CD1c-positive myeloid dendritic cell (primary cell): Measurements from ENCODE around the gene ZNF74.
"Not testable (repeated sequence)": the region's sequence is repeated elsewhere in the genome, so short reads cannot be mapped to it uniquely, and the experiment has no call there.

Source experiments
- DNase-seq: peaks from one replicate; pipeline ENCODE4 v3.0.0-alpha.2; 2016; ENCODE audit errors: extremely low spot score

ZNF74 gene

GRCh38 chr22:20376281-20376680, 17.7 kb upstream of the ZNF74 start:
- not testable (repeated sequence) for DNase-seq

- not testable (repeated sequence) for DNase-seq
Measured at GRCh38 chr22:20376983-20377382, 17.0 kb upstream of the ZNF74 start.

- no peak for DNase-seq
Measured at GRCh38 chr22:20378110-20378509, 15.8 kb upstream of the ZNF74 start.

- DNase-seq = not testable (repeated sequence)
Measured at GRCh38 chr22:20378684-20379083, 15.3 kb upstream of the ZNF74 start.

- no peak for DNase-seq
Measured at GRCh38 chr22:20380486-20380885, 13.5 kb upstream of the ZNF74 start.

GRCh38 chr22:20383538-20383937, 10.4 kb upstream of the ZNF74 start:
- no peak for DNase-seq

GRCh38 chr22:20384171-20384570, 9.8 kb upstream of the ZNF74 start:
- DNase-seq = no peak

- DNase-seq = no peak
Measured at GRCh38 chr22:20384865-20385264, 9.1 kb upstream of the ZNF74 start.

- DNase-seq = no peak
Measured at GRCh38 chr22:20386336-20386735, 7.6 kb upstream of the ZNF74 start.

GRCh38 chr22:20386972-20387371, 7.0 kb upstream of the ZNF74 start:
- DNase-seq = no peak

GRCh38 chr22:20388200-20388599, 5.8 kb upstream of the ZNF74 start:
- DNase-seq = no peak

- no peak for DNase-seq
Measured at GRCh38 chr22:20389288-20389687, 4.7 kb upstream of the ZNF74 start.

GRCh38 chr22:20390394-20390907, 3.5 kb upstream of the ZNF74 start:
- DNase-seq = no peak

GRCh38 chr22:20391222-20391621, 2.7 kb upstream of the ZNF74 start:
- DNase-seq = no peak

GRCh38 chr22:20392365-20392881, 1.5 kb upstream of the ZNF74 start:
- not testable (repeated sequence) for DNase-seq

- DNase-seq = peak; percentile 2
Measured at GRCh38 chr22:20392983-20393704, 807 bp upstream of the ZNF74 start.

- DNase-seq = no peak
Measured at GRCh38 chr22:20395181-20395906, 1.4 kb downstream of the ZNF74 start.

GRCh38 chr22:20395907-20396287, 1.9 kb downstream of the ZNF74 start:
- no peak for DNase-seq

GRCh38 chr22:20396639-20397038, 2.7 kb downstream of the ZNF74 start:
- no peak for DNase-seq

- DNase-seq = no peak
Measured at GRCh38 chr22:20397498-20397897, 3.5 kb downstream of the ZNF74 start.

- no peak for DNase-seq
Measured at GRCh38 chr22:20398420-20398819, 4.5 kb downstream of the ZNF74 start.

- DNase-seq = no peak
Measured at GRCh38 chr22:20399866-20400605, 6.1 kb downstream of the ZNF74 start.
